Keratinocyte (primary cell): ENCODE measurements around the gene ELOVL6. TPM values are rescaled to one million over a fixed set of nuclear protein-coding genes. Genes with fewer than 3 reads are reported as not detected.

Source experiments
- DNase-seq: peaks from one replicate; pipeline ENCODE4 v3.0.0-alpha.2; 2011; ENCODE audit warnings: low read depth, missing footprints, low spot score
- FAIRE-seq: peaks from 2 replicates; lab custom pipeline; 2011; peaks lifted over from hg19 to GRCh38; lab: Jason Lieb, UNC
- H2AFZ ChIP-seq: 2 replicates; pipeline ENCODE4 v1.6.0; 2012; ENCODE audit warnings: low read length, control low read depth, inconsistent platforms; ENCODE audit not compliant: control insufficient read depth
- H3K27ac ChIP-seq: 2 replicates; pipeline ENCODE4 v1.5.1; 2011; ENCODE audit warnings: low read length; ENCODE audit not compliant: control insufficient read depth, insufficient read depth
- H3K27me3 ChIP-seq: 3 replicates; pipeline ENCODE4 v1.6.0; 2011; ENCODE audit warnings: low read length; ENCODE audit not compliant: control insufficient read depth, insufficient read depth; ENCODE audit errors: extremely low read depth
- H3K36me3 ChIP-seq, 2 experiments: 2 replicates in 1 of 2; 3 replicates in 1 of 2; pipeline ENCODE4 v1.5.1; 2011; ENCODE audit warnings: low read length in 2 of 2, mild to moderate bottlenecking in 1 of 2; ENCODE audit not compliant: control insufficient read depth in 2 of 2, insufficient read depth in 2 of 2; ENCODE audit errors: extremely low read depth in 1 of 2
- H3K4me1 ChIP-seq: 3 replicates; pipeline ENCODE4 v1.5.1; 2011; ENCODE audit warnings: low read length; ENCODE audit not compliant: control insufficient read depth, insufficient read depth; ENCODE audit errors: extremely low read depth
- H3K4me2 ChIP-seq: 3 replicates; pipeline ENCODE4 v1.6.0; 2011; ENCODE audit warnings: low read depth, low read length; ENCODE audit not compliant: control insufficient read depth, insufficient read depth; ENCODE audit errors: extremely low read depth
- H3K4me3 ChIP-seq, 3 experiments: fragments of 200-600 bp in 1 of 3; sonication (generic) in 1 of 3; 2 replicates in 2 of 3; 3 replicates in 1 of 3; pipeline ENCODE4 v1.5.1; 2011 to 2016; ENCODE audit warnings: low read length in 3 of 3, mild to moderate bottlenecking in 3 of 3, control low read depth in 2 of 3, inconsistent platforms in 1 of 3, low read depth in 1 of 3, mixed read lengths in 1 of 3, mixed run types in 1 of 3, moderate library complexity in 1 of 3; ENCODE audit not compliant: control insufficient read depth in 2 of 3, insufficient read depth in 2 of 3; ENCODE audit errors: extremely low read depth in 1 of 3
- H3K79me2 ChIP-seq: 2 replicates; pipeline ENCODE4 v1.6.0; 2012; ENCODE audit warnings: low read length; ENCODE audit not compliant: control insufficient read depth, insufficient read depth
- H3K9ac ChIP-seq: 3 replicates; pipeline ENCODE4 v1.6.0; 2011; ENCODE audit warnings: low read length; ENCODE audit not compliant: control insufficient read depth, insufficient read depth; ENCODE audit errors: extremely low read depth
- H3K9me1 ChIP-seq: 3 replicates; pipeline ENCODE4 v1.6.0; 2011; ENCODE audit warnings: low read length; ENCODE audit not compliant: control insufficient read depth, insufficient read depth; ENCODE audit errors: extremely low read depth
- H3K9me3 ChIP-seq: 2 replicates; pipeline ENCODE4 v1.5.1; 2012; ENCODE audit warnings: low read depth, low read length; ENCODE audit not compliant: control insufficient read depth
- H4K20me1 ChIP-seq: 3 replicates; pipeline ENCODE4 v1.6.0; 2011; ENCODE audit warnings: low read length; ENCODE audit not compliant: control insufficient read depth, insufficient read depth; ENCODE audit errors: extremely low read depth
- EZH2 ChIP-seq: IDR thresholded peaks from one replicate; pipeline ENCODE4 v1.6.1; 2012; ENCODE audit warnings: inconsistent platforms, mild to moderate bottlenecking, low read length, moderate library complexity
- dilution Hi-C: fragments of 300-500 bp; cut with MboI; formaldehyde crosslinking; loops from one replicate; pipeline ENCODE4 v1.7.0; 2020; ENCODE audit warnings: low sequenced_read_pairs; ENCODE audit not compliant: extremely low pct_ligation_motif_present
- polyA plus RNA-seq, 5 experiments: library from polyadenylated mRNA; depleted of rRNA in 3 of 5; stranded (reverse) in 3 of 5; stranded (forward) in 1 of 5; unstranded in 1 of 5; fragments of >200 nt; gene quantifications; 1 replicate in 1 of 5; 2 replicates in 3 of 5; 3 replicates in 1 of 5; pipeline versions ENCODE4 v1.2.1 to v1.2.3, GENCODE V29; 2011 to 2012; ENCODE audit warnings: missing spikeins in 2 of 5, low read depth in 1 of 5, low replicate concordance in 1 of 5
- TF ChIP-seq, protein P1 (sequence below), 3 experiments: IDR thresholded peaks in 1 of 3; conservative IDR thresholded peaks in 1 of 3; optimal IDR thresholded peaks in 1 of 3; 2 replicates in 2 of 3; 3 replicates in 1 of 3; pipeline versions ENCODE3 to v1.5.1; 2011; ENCODE audit warnings: low read length in 3 of 3, mild to moderate bottlenecking in 3 of 3, moderate library complexity in 2 of 3, control low read depth in 1 of 3, inconsistent platforms in 1 of 3; ENCODE audit not compliant: insufficient read depth in 2 of 3; ENCODE audit errors: extremely low read depth in 1 of 3

ELOVL6 gene
- polyA plus RNA-seq, 1 donor (not counting 4 experiments of a cell fraction or from before 2014, with no cell fraction given), result 65.9 TPM

DNA sequence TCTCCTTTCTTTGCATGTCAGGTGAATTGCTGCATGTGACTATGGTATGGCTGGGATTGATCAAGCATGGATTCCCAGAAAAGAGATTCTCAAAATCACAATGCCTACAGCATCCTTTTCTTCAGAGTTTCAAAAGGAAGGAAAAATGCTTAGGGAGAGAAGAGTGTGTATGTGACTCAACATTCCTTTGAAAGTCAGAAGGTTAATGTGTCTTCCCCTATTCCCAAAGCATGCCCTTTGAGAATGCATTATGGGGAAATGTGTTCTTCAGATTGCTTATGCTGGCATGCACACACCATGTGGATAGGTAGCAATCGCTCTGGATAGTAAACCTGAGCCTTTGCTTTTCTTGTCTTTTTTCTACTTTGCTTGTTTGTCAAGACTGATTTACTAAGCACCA, 78.5 kb downstream of the ELOVL6 start:
- no peaks in the 10 kb centered on the region for H3K27me3 ChIP-seq
- peaks cover 18% of the 10 kb centered on the region for H3K4me1 ChIP-seq
- no peaks in the 10 kb centered on the region for H3K9me3 ChIP-seq
- H3K4me3 ChIP-seq, result peak overlapping the region in 1 of 3 experiments; percentile 61
- H3K27ac ChIP-seq, result peak overlapping the region; percentile 64
- H2AFZ ChIP-seq, result no peak overlapping the region
- peak overlapping the region; percentile 82 for H3K4me2 ChIP-seq
- peaks cover 32% of the 10 kb centered on the region for H3K79me2 ChIP-seq
- TF ChIP-seq EZH2, result no peak
- TF ChIP-seq, protein P1, sequence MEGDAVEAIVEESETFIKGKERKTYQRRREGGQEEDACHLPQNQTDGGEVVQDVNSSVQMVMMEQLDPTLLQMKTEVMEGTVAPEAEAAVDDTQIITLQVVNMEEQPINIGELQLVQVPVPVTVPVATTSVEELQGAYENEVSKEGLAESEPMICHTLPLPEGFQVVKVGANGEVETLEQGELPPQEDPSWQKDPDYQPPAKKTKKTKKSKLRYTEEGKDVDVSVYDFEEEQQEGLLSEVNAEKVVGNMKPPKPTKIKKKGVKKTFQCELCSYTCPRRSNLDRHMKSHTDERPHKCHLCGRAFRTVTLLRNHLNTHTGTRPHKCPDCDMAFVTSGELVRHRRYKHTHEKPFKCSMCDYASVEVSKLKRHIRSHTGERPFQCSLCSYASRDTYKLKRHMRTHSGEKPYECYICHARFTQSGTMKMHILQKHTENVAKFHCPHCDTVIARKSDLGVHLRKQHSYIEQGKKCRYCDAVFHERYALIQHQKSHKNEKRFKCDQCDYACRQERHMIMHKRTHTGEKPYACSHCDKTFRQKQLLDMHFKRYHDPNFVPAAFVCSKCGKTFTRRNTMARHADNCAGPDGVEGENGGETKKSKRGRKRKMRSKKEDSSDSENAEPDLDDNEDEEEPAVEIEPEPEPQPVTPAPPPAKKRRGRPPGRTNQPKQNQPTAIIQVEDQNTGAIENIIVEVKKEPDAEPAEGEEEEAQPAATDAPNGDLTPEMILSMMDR (optimal IDR thresholded peaks at IDR 0.05 in 1 of 3, IDR thresholded peaks at IDR 0.05 in 1 of 3, conservative IDR thresholded peaks at IDR 0.05 in 1 of 3; ENCODE audit: extremely low read depth in 1 of 3, insufficient read depth in 2 of 3, low read length in 3 of 3), result no peak
- no peaks in the 10 kb centered on the region for H4K20me1 ChIP-seq
- H3K9me1 ChIP-seq, result no peaks in the 10 kb centered on the region
- peak overlapping the region; percentile 15 for H3K9ac ChIP-seq
- H3K36me3 ChIP-seq, result peaks cover 1 to 4% of the 10 kb centered on the region in 2 experiments
- dilution Hi-C loops, result no loop called here
- DNase-seq (no peak), FAIRE-seq (peak; percentile 58)

GRCh38 chr4:110119337-110119736, 79.1 kb downstream of the ELOVL6 start:
- H3K36me3 ChIP-seq, result peaks cover 1 to 4% of the 10 kb centered on the region in 2 experiments
- peaks cover 33% of the 10 kb centered on the region for H3K79me2 ChIP-seq
- dilution Hi-C loops, result no loop called here
- H3K4me2 ChIP-seq, result peak overlapping the region; percentile 82
- TF ChIP-seq, protein P1 (optimal IDR thresholded peaks at IDR 0.05 in 1 of 3, IDR thresholded peaks at IDR 0.05 in 1 of 3, conservative IDR thresholded peaks at IDR 0.05 in 1 of 3; ENCODE audit: extremely low read depth in 1 of 3, insufficient read depth in 2 of 3, low read length in 3 of 3), result no peak
- no peak for TF ChIP-seq EZH2
- H3K4me3 ChIP-seq, result peak overlapping the region in 1 of 3 experiments; percentile 61
- no peaks in the 10 kb centered on the region for H3K9me3 ChIP-seq
- H3K4me1 ChIP-seq, result peaks cover 18% of the 10 kb centered on the region
- DNase-seq (no peak), FAIRE-seq (peak; percentile 78)
- H4K20me1 ChIP-seq, result no peaks in the 10 kb centered on the region
- no peaks in the 10 kb centered on the region for H3K27me3 ChIP-seq
- H3K27ac ChIP-seq, result peak overlapping the region; percentile 64
- H3K9me1 ChIP-seq, result no peaks in the 10 kb centered on the region
- no peak overlapping the region for H2AFZ ChIP-seq
- H3K9ac ChIP-seq, result peak overlapping the region; percentile 15
